NCI-H2196 treated with DMSO at 0.1 percent for 48 hours (cell line): ENCODE results near the gene CATSPER1.
"Not testable (repeated sequence)": the region's sequence is repeated elsewhere in the genome, so short reads cannot be mapped to it uniquely, and the experiment has no call there.

ENCODE experiments used
- DNase-seq: peaks from one replicate; lab custom pipeline; 2025; ENCODE audit not compliant: unreplicated experiment; lab: John Stamatoyannopoulos, UW

CATSPER1 gene

DNA sequence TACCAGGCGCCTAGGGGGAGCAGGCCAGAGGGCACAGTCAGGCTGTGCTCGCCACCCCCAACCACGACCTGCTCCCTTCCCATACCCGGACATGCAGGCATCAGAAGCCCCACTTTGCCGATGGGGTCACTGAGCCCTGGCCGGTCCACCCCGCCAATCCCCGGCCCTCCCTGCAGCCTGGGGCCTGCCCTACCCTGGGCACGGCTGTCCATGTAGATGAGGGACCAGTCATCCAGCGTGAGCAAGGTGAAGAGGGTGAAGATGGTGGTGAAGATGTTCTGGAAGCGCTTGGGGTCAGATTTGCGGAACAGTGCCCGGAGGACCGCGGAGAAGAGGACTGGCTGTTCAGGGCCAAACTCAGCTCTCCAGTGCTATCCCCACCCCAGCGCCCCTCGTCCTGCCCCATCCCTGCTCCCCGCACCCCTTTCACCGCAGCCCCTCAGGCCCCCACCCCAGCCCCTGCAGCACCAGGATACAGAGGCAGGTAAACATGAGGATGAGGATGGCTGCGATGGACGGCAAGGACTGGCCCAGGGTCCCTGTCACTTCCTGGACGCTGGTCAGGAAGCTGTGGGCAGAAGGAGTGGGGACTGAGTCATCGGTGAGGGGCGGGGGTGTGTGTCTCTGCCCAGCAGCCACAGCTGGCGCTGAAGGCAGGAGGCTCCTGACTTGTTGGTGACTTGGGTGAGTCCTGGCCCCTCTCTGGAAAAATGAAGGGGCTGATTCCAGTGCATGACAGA is 5.5 kb downstream of the CATSPER1 start:
- DNase-seq, result no peak

DNA sequence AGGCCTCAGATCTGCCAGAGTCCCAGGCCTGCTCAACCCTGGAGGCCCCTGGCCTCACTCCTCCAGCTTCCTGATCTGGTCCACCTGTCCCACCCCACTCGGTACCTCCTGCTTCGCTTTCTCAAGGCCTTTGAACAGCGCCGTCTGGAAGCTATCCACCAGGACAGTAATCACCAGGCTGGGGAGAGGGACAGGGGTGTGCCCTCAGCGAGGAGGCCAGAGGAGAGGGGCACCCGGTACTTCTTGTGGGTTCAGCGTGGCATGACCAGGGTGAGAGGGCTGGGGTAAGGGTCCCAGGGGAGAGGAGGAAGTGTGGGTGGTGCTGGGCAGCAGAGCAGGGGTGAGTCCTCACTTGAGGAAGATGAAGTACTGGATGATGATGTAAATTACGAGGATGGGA is 6.1 kb downstream of the CATSPER1 start:
- DNase-seq, result no peak

DNA sequence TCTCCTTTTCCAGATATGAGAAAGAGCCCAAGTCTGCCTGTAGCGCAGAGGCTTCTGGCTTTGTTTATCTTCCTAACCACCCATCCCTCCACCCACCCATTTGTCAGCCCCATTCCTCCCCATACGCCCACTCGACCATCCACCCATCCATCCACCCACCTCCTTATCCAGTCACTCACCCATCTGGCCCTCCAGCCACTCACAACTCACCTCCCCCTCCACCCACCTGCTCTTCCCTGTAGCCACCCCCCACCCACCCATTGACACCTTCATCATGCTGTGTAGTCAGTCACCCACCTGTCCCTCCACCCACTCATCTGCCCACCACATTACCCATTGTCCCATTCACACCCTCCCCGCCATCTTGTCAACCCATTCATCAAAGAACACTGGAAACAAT is 9.0 kb downstream of the CATSPER1 start:
- DNase-seq, result no peak

DNA sequence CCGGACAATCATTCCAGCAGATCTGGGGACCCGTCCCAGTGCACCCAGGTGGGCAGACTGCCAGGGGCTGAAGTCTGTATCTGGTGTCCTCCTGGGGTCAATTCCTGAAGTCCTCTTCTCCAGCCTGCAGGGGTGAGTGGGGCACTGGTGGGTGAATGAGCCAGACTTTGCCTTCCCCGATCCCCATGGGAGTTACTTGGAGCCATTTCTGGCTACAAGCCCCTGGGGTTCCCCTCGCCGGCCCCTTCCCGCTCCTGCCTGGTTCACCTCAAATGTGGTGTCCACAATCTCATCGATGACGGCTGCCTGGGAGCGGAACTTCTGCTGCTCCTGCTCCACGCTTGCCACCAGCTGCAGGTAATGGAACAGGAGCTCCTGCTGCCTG is 9.5 kb downstream of the CATSPER1 start:
- DNase-seq, result no peak

DNA sequence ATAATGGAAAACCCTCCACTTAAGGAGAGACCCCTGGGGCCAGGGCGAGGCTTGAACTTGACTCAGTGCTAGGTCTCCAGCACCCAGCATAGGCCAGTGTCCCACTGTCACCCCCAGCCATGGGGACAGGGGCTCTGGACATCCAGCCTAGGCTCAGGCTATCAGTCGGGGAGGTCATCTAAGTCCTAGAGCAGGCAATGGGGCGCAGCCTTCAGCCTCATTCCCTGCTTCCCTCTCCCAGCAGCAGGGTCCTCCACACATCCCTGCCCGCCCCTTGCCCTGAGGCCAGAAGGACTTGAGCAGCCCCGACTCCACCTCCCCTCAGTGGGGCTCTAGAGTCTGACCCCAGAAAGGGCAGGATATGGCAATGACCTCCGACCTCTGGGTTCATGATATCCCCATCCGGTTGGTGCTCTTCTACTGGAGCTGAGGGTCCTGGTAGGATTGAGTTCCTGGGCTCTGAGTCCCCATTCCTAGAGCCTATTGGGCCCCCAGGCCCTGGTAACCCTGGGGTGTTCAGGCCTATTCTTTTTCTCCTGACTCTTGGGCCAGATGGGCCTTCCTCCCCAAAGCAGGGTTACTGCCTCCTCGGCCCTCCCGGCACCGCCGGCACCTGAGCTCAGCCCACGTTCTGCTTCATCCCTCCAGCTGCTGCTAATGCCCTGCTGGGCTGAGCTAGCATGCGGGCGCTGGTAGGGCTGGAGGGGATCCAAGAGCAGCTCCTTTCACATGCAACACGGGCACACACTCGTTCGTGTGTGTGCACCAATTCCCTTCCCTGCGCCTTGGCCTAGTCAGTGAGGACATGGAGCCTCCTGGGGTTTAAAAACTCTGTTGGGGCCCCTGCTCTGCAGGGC is 10.1 kb downstream of the CATSPER1 start:
- no peak for DNase-seq

DNA sequence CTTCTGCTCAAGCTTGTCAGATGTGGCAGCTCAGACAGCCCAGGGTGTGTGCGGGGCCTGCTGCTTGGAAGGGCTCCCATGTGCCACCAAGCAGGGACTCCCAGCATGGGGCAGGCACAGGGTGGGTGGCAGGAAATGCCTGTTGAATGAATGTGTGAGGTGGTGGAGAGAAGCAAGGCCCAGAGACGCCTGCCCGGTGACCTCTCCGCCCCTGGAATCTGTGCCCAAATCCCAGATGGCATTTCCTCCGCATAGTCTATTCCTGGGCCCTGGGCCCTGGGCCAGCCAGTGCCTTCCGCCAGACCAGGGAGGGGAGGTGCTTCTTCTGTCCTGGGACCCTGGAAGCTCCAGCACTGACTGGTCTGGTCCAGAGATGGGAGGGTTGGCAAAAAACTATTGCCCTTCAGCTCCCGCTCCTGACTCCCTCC is 10.8 kb downstream of the CATSPER1 start:
- no peak for DNase-seq

DNA sequence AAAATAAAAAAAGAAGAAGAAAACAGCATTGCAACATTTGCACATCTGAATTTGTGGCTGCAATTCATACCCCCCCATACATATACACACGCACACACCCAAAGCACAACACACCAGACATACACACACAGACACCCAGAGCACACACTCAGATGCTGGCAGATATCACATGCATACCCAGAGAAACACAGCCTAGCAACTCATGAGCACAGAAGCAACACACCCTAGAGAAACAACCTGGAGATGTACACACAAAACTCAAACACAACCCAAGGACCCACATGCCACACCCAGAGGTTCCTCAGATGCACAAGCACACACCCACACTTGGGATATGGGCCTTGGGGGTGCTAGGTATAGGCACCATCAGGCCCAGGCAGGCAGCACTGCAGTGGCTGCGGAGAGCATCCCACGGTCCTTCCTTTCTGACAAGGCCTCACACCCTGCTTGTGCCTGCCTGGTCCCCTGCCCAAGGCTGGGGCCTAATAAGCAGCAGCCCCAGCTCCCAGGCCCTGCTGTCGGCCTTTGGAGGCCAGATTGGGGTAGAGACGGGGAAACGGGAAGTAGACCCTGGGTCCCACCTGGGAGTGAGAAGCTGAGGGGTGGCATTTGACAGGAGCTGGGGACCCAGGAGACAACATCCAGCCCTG is 11.3 kb downstream of the CATSPER1 start:
- DNase-seq, result no peak

DNA sequence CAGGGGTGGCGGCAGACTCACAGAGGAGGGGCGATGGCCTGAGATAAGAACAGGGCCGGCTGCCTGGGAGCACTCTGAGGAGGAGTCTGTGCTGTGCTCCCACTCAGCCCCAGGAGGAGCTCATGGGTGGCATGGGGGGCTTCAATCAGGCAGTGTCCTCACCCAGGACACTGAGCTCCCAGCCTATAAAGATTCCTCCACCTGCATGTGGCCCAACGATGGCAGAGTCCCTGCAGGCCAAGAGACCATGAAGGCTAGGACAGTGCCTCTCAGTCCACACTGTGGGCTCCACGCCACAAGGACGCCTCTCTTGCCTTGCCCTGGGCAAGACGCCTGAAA is 12.5 kb downstream of the CATSPER1 start:
- no peak for DNase-seq

DNA sequence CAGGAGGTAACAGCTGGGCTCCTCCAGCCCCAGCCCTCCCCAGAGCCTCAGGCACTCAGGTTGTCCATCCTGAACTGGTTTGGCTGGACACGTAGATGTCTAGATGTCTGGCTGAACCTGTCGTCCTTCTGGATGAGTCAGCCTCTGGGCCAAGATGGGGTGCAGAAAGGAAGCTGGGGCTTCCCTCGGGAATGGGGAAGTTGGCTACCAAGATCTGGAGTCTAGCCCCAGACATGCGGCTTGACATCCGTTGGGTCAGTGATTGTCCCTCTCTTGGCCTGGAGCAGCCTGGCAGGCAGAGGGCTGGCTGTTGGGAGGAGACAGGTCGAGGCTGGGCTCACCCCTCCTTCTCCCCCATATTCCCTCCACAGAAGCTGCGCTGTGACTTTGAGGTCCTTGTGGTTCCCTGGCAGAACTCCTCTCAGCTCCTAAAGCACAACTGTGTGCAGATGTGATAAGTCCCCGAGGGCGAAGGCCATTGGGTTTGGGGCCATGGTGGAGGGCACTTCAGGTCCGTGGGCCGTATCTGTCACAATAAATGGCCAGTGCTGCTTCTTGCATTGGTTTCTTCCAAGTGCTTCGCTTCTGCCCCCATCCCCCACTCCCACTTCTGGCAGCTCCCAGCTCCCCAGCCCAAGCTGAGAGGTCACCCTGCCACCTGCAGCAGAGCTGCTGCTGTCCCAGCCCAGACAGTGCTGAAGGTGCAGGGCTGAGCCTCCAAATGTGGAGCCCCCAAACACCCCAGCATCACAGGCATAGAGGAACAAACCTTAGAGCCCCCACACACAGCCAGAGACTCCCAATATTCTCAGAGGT is 13.1 kb downstream of the CATSPER1 start:
- no peak for DNase-seq

DNA sequence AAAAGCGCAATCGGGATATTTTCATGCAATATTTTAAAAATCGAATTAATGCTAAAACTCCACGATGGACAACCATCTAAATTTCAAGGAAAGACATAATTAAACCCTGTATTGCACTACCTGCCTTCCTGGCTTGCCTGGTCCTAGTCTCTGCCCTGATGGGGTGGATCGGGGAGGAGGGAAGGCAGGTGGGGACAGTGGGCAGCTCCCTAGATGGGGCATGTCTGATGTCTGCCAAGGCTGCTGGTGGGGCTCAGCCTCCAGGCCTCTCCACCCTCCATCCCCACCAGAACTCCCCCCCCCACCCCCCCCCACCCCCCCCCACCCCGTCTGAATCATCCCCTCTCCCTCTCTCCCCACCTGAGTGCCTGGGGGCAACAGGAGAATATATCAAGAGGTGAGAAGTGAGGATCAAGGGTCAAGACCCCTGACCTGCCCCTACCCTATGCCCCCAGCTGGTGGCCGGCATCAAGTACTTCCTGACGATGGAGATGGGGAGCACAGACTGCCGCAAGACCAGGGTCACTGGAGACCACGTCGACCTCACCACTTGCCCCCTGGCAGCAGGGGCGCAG is 13.8 kb downstream of the CATSPER1 start:
- no peak for DNase-seq

DNA sequence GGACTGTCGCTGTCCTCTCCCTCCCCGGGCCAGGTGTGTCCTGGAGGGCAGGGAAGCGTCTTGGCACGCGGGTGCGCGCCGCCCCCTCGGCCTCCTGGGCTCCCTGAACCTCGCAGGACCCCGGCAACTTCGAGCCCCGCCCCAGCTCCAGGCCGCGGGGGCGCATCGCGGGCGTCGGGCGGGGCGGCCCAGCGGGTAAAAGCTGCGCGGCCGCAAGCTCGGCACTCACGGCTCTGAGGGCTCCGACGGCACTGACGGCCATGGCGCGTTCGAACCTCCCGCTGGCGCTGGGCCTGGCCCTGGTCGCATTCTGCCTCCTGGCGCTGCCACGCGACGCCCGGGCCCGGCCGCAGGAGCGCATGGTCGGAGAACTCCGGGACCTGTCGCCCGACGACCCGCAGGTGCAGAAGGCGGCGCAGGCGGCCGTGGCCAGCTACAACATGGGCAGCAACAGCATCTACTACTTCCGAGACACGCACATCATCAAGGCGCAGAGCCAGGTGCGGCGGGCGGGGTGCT is 14.4 kb downstream of the CATSPER1 start, which contains the start of gene CST6:
TSS of gene CST6 (plus strand) at position 224 of the 519 bp plus-strand sequence. CDS start at position 261, 37 bp downstream.
- no peak for DNase-seq

DNA sequence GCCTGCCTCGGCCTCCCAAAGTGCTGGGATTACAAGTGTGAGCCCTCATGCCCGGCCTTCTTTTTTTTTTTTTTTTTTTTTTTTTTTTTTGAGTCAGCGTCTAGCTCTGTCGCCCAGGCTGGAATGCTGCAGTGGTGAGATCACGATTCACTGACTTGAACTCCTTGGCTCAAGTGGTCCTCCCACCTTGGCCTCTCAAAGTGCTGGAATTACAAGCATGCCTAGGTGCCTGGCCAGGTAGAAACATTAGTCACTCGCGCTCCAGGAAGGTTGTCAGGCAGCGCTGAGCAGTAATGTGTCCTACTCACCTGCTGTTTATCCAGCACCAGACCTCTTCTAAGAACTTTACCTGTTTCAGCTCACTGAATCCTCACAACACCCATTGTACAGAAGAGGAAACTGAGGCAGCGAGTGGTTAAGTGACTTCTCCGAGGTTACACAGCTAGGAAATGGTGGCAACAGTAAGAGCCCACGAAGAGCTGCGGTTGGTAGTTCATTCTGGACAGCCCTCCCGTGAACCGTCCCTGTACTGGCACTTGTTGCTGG is 15.0 kb downstream of the CATSPER1 start:
- DNase-seq, result no peak

DNA sequence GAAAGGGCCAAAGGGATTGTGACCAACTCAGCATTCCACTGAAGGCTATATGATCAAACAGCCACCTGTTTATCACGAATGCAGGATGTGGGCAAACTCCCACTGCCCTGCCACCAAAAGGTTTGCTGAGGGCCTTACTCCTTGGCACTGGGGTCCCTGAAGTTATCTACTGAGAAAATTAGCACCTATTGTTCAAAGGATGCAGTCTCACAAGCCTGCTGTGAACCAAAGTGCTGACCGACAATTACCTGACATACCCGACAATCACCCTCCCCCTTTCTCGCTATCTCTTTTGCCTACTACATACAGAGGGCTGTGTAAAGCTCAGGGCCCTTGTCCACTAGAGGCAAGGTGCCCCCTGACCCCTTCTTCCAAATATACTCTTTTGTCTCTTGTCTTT is 16.2 kb downstream of the CATSPER1 start:
- DNase-seq, result not testable (repeated sequence)

DNA sequence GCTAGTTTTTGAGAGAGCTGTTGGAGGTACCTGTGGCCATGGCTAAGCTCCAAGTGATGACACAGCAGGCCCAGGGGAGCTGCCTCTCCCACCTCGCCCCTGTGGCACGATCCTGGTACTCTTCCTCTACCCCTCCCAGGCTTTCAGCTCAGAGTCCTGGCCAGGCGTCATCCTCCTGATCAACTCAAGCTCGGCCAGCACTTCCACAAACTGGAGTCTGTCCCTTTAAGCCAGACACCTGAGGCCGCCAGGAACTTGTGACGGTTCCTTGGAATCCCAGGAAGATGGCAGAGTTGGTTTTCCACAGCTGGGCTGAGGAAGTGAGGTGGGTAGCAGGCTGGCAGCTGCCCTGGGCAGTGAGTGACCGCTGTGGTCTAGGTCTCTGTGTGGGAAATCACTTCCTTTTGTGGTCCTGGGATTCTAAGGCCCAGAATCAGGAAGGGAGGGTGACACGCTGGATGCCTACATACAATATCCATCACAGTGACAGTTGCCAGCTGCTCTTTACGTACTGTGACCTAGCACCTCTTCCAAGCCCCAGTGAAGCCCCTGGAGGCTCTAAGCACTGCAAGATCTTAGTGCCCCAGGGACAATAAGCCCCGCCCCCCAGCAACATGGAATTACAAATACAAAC is 17.7 kb downstream of the CATSPER1 start:
- no peak for DNase-seq

DNA sequence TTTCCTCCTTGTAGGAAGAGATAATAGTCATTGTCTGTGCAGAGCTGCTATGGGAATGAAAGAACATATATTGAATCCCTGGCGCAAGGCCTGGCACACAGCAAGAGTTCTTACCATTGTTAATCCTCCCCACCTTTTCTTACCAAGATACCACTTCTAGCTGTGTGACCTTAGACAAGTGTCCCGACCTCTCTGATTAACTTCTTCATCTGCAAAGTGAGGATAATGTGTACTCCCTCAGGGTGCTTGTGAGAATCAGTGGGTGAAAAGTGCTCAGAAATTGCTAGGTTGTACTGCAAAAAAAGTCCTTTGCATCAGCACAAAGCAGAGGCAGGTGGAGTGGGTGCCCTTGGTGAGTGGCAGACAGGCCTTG is 18.2 kb downstream of the CATSPER1 start:
- DNase-seq, result no peak

DNA sequence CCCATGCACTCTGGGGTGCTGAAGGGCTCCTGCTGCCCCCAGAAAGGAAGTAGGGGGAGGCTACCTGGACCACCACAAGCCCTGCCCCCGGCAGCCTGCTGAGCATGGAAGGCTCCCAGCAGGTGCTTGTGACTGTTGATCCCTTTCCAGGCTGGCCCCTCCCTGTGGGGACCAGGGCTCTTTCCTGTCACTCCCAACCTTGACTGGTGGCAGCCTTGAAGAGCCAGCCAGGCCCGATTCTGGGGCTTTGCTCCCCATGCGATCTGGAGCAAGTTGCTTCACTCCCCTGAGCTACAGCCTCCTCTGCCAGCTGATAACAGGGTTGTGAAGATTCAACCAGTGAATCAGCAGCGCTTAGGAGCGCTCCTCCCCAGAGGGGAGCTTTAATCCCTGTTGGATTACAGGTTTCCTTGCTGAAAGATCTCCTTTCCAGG is 19.1 kb downstream of the CATSPER1 start:
- DNase-seq, result no peak

DNA sequence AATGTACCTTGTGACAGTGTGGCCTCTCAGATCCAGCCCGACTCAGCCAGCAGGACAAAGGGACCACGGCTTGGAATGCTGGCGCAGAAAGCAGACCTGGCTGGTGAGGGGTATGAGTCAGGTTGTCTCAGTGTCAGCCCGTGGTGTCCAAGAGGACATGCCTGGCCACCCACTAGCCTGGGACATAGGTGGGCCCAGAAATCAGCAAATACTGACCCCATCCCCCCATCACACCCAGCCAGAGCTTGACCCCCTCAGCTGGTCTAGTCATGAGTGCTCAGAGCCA is 19.4 kb downstream of the CATSPER1 start:
- no peak for DNase-seq

DNA sequence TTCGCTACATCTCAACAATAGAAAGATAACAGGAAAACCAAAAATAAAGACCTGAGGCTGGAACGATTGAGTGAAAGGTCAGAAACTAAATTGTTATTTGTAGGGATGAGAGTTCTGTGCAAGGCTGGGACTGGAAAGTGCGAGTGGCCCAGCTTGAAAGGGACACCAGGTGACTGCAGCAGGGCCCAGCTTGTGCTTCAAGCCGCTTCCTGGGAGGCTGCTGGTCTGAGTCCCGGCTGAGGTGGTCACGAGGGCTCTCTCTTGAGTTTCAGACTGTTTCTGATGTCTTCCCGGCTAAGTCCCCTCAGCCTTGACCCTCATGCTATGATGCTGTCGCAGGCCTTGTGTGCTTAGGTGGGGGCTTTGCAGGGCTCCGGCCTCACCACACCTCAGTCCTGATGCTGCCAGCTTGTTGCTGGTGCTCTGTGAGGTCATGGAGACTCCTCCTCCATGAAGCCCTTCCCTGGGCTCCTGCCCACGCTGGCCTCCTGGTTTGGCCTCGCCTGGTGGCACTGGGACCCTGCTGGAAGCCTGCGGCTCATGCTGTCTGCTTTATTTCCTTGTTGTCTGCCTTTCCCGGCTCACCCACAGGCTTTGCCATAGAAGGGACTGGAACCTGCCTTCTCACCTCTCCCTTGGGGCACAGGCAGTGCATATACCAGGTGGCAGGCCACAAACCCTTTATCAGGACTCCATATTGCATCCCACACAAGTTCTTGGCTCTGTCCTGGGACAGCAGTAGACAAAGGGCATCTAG is 20.0 kb downstream of the CATSPER1 start:
- DNase-seq, result no peak

DNA sequence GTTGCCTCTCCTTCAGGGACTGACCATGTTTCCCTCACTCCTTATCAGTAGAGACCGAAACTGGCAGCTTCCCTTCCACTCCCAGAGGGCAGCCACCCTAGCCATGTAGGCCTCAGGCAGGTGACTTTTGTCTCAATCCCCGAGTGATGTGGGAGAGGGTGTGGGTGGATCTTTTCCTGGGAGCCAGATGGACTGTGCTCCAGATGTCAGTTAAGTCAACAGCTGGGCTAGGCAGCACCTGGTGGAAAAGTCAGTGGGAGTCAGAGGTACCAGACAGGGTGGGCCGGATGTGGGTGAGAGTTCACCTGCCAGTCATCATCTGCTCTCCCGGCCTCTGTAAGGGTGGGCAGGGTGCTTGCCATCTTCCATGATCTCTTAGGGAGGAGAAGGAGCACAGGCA is 22.1 kb downstream of the CATSPER1 start:
- no peak for DNase-seq
